Medulla oblongata (tissue), 1 donor: ENCODE data around the gene OR2A25.
"Not testable (repeated sequence)": the region's sequence is repeated elsewhere in the genome, so short reads cannot be mapped to it uniquely, and the experiment has no call there.

Source experiments
- DNase-seq: peaks from one replicate; pipeline ENCODE4 v3.0.0-alpha.2; 2015; ENCODE audit errors: extremely low spot score

Gene OR2A25

GRCh38 chr7:144069511-144069910 is at the start of gene OR2A25:
Gene OR2A25 (plus strand): TSS chr7:144069811. CDS start chr7:144074220, 4,409 bp downstream.
- no peak for DNase-seq

GRCh38 chr7:144020340-144020739 is 49.3 kb upstream of the OR2A25 start:
- DNase-seq, result no peak

GRCh38 chr7:144022169-144022568 is 47.4 kb upstream of the OR2A25 start:
- DNase-seq, result no peak

GRCh38 chr7:144023171-144023827 is 46.3 kb upstream of the OR2A25 start:
- DNase-seq, result no peak

- no peak for DNase-seq
Observed at GRCh38 chr7:144024213-144024612, 45.4 kb upstream of the OR2A25 start.

- DNase-seq, result no peak
Observed at GRCh38 chr7:144026203-144026883, 43.3 kb upstream of the OR2A25 start.

- DNase-seq, result peak; percentile 54
Observed at GRCh38 chr7:144027070-144027469, 42.5 kb upstream of the OR2A25 start.

GRCh38 chr7:144027974-144028373 is 41.6 kb upstream of the OR2A25 start:
- no peak for DNase-seq

- DNase-seq, result no peak
Observed at GRCh38 chr7:144028547-144028946, 41.1 kb upstream of the OR2A25 start.

- no peak for DNase-seq
Observed at GRCh38 chr7:144032516-144032915, 37.1 kb upstream of the OR2A25 start.

- no peak for DNase-seq
Observed at GRCh38 chr7:144032985-144033709, 36.5 kb upstream of the OR2A25 start.

GRCh38 chr7:144035385-144035784 is 34.2 kb upstream of the OR2A25 start:
- no peak for DNase-seq

GRCh38 chr7:144036302-144036885 is 33.2 kb upstream of the OR2A25 start:
- DNase-seq, result no peak

- no peak for DNase-seq
Observed at GRCh38 chr7:144037414-144038035, 32.1 kb upstream of the OR2A25 start.

- DNase-seq, result no peak
Observed at GRCh38 chr7:144038887-144039286, 30.7 kb upstream of the OR2A25 start.

- no peak for DNase-seq
Observed at GRCh38 chr7:144048648-144049047, 21.0 kb upstream of the OR2A25 start, which contains the start of gene OR2A5. Gene OR2A5 (plus strand): TSS chr7:144048948. CDS start chr7:144050402, 1,454 bp downstream.

GRCh38 chr7:144049491-144049890 is 20.1 kb upstream of the OR2A25 start:
- DNase-seq, result no peak

GRCh38 chr7:144050093-144050492 is 19.5 kb upstream of the OR2A25 start:
- DNase-seq, result no peak

- DNase-seq, result not testable (repeated sequence)
Observed at GRCh38 chr7:144050884-144051283, 18.7 kb upstream of the OR2A25 start.

GRCh38 chr7:144057954-144058353 is 11.7 kb upstream of the OR2A25 start:
- no peak for DNase-seq

- no peak for DNase-seq
Observed at GRCh38 chr7:144063710-144064109, 5.9 kb upstream of the OR2A25 start.

- no peak for DNase-seq
Observed at GRCh38 chr7:144069953-144070352, 342 bp downstream of the OR2A25 start.
